H54 (cell line): ENCODE data around the gene EFCAB8.

Experiments
- DNase-seq: peaks from one replicate; pipeline ENCODE4 v3.0.0; 2011; ENCODE audit warnings: low spot score, mixed read lengths; ENCODE audit not compliant: insufficient read length
- FAIRE-seq: peaks from 3 replicates; lab custom pipeline; 2011; peaks lifted over from hg19 to GRCh38; lab: Jason Lieb, UNC
- POLR2A ChIP-seq: IDR thresholded peaks from 2 replicates; pipeline ENCODE4 v1.6.1; 2011; ENCODE audit warnings: low read depth, mild to moderate bottlenecking, low read length

EFCAB8 gene

GRCh38 chr20:32858701-32859372 lies at the start of gene EFCAB8:
Gene EFCAB8, plus strand, starts transcription at chr20:32858923. Its CDS starts 4,870 bp downstream, at chr20:32863793.
- no peak for TF ChIP-seq POLR2A
- FAIRE-seq (no peak), DNase-seq (no peak)

GRCh38 chr20:32809907-32810306 lies 48.8 kb upstream of the EFCAB8 start:
- no peak for FAIRE-seq
- TF ChIP-seq POLR2A = no peak
- no peak for DNase-seq

GRCh38 chr20:32810941-32811340 lies 47.8 kb upstream of the EFCAB8 start:
- no peak for TF ChIP-seq POLR2A
- no peak for FAIRE-seq

GRCh38 chr20:32811886-32812285 lies 46.8 kb upstream of the EFCAB8 start:
- FAIRE-seq (no peak), DNase-seq (no peak)
- TF ChIP-seq POLR2A = no peak

More at GRCh38 chr20:32810941-32811340, 47.8 kb upstream of the EFCAB8 start:
- no peak for DNase-seq

- FAIRE-seq (no peak), DNase-seq (peak; percentile 47)
- 0 out of 2 replicates have a peak, but pooled peaks have one; percentile 13 for TF ChIP-seq POLR2A
Measured at GRCh38 chr20:32819992-32820697, 38.6 kb upstream of the EFCAB8 start.

- no peak for DNase-seq
- no peak for TF ChIP-seq POLR2A
- no peak for FAIRE-seq
Measured at GRCh38 chr20:32820698-32821377, 37.9 kb upstream of the EFCAB8 start.

- no peak for DNase-seq
- no peak for TF ChIP-seq POLR2A
- FAIRE-seq = no peak
Measured at GRCh38 chr20:32822225-32822624, 36.5 kb upstream of the EFCAB8 start.

GRCh38 chr20:32823078-32823477 lies 35.6 kb upstream of the EFCAB8 start:
- DNase-seq (peak; percentile 58), FAIRE-seq (peak; percentile 11)
- TF ChIP-seq POLR2A = no peak

- FAIRE-seq (no peak), DNase-seq (no peak)
- no peak for TF ChIP-seq POLR2A
Measured at GRCh38 chr20:32823737-32824588, 34.8 kb upstream of the EFCAB8 start.

- FAIRE-seq = no peak
- DNase-seq = no peak
- no peak for TF ChIP-seq POLR2A
Measured at GRCh38 chr20:32828029-32828680, 30.6 kb upstream of the EFCAB8 start.

GRCh38 chr20:32829311-32830005 lies 29.3 kb upstream of the EFCAB8 start:
- TF ChIP-seq POLR2A = no peak
- DNase-seq = no peak
- FAIRE-seq = no peak

- TF ChIP-seq POLR2A = no peak
- FAIRE-seq (no peak), DNase-seq (no peak)
Measured at GRCh38 chr20:32830437-32830836, 28.3 kb upstream of the EFCAB8 start.

- TF ChIP-seq POLR2A = no peak
- DNase-seq (no peak), FAIRE-seq (no peak)
Measured at GRCh38 chr20:32831982-32832381, 26.7 kb upstream of the EFCAB8 start.
